GM12864 (cell line): ENCODE results near the gene ALPL.

Source experiments
- DNase-seq: peaks from one replicate; pipeline ENCODE4 v3.0.0-alpha.2; 2011; ENCODE audit warnings: low read depth
- H3K4me3 ChIP-seq: 2 replicates; pipeline ENCODE4 v1.5.1; 2011; ENCODE audit warnings: mild to moderate bottlenecking, low read depth, low read length, control low read depth
- CTCF ChIP-seq: IDR thresholded peaks from 2 replicates; pipeline ENCODE4 v1.5.1; 2011; ENCODE audit warnings: low read depth, mild to moderate bottlenecking, moderate library complexity, low read length, control low read depth, inconsistent platforms; ENCODE audit errors: missing control alignments

The ALPL gene

DNA sequence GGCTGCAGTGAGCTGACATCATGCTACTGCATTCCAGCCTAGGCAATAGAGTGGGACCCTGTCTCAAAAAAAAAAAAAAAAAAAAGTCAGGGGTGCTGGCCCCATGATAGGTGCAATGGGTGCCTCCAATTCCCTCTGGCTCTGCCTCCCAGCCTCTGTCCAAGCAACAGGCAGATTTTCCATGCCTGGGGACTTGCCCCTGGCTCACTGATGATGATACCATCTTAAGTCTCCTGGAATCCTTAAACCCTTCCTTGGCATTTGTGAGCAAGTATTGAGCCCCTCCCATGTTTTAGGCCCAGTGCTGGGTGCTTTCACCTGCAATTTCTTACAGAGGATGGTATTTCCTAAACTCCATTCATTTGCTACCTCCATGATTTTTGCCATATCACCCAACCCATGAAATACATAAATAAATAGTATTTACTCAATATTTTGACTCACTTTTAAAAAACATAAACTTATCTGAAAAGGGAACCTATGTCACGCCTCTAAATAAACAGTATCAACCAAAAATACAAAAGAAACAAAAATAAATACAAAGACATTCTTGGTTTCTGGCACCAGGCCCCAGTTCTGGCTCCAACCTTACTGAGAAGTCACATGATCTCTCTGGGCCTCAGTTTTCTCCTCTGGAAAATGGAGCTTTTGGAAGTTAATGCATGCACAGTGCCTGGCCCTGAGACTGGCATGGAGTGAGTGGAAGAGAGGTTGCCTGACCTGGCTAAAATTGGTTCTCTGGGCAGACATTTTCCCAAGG, 1.5 kb upstream of the ALPL start:
- no peak for DNase-seq
- no peak for TF ChIP-seq CTCF
- no peak overlapping the region for H3K4me3 ChIP-seq

GRCh38 chr1:21508580-21509350, 458 bp upstream of the ALPL start:
- DNase-seq = no peak
- no peak overlapping the region for H3K4me3 ChIP-seq

DNA sequence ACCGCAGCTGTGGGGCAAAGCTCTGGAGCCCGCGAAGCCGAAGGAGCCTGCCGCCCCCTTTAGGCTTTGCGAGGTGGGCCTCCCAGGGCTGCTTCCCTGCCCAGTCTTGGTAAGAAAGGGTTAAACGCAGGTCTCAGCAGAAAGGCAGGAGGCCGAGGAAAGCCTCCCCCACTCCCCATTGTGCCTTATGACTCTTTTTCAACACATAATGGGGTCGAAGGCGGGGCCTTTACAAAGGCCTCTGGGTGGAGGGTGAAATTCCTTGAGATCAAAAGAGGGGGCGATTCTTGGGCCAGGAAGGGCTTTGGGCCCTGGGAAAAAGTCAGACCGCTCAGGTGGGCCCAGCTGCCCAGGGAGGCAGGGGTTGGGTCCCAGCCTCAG, 880 bp downstream of the ALPL start:
- no peak for TF ChIP-seq CTCF
- no peak for DNase-seq
- H3K4me3 ChIP-seq = no peak overlapping the region

More at GRCh38 chr1:21508580-21509350, 458 bp upstream of the ALPL start:
- peak; percentile 68 for TF ChIP-seq CTCF

- peak; percentile 30 for TF ChIP-seq CTCF
- H3K4me3 ChIP-seq = no peak overlapping the region
- no peak for DNase-seq
These were observed 1.8 kb downstream of the ALPL start for GRCh38 chr1:21510885-21511578.

DNA sequence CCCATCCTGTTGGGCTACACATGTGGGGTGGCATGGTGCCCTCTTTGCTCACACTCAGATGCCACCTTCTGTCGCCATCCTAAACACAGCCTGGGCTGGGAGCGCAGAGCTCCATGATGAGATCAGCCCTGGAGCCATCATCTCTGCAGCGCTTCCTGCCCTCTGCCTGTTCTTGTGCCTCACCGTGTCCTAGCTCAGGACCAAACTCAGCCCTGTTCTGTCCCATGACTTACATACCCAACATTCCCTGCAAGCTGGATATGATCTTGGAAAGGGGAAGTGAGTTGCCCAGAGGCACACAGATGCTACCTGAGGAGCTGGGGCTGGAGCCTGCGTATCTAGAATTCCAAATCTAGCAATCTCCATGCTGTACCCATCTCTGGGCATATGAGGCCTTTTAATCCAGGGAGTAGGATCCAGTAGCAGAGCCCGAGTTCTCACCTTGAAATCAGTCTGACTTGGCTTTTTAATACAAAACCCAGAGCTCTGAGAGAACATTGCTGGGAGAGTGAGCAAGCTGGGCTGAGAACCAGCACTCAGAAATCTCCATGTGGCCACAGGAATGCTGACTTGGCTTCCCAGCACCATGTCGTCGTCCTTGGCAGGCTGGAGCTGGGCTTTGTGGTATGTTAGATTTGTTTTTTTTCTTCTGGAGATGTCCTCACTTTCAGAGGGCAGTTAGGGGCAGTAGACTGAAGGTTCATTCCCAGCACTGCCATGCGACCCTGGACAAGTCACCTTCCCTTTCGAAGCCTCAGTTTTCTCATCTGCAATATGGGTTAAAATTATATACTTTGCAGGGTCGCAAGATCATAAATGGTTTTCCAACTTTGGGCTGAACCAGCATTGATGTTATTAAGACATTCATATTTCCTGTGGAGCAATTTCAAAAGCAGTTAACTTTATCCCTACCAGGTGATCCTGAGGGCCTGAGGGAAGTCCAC, 2.6 kb downstream of the ALPL start:
- DNase-seq = no peak
- TF ChIP-seq CTCF = no peak
- H3K4me3 ChIP-seq = no peak overlapping the region

GRCh38 chr1:21514245-21514644, 5.0 kb downstream of the ALPL start:
- peak; percentile 43 for DNase-seq
- H3K4me3 ChIP-seq = no peak overlapping the region
- no peak for TF ChIP-seq CTCF
